Measurements from ENCODE around the gene STX16.
"Not testable (repeated sequence)": the region's sequence is repeated elsewhere in the genome, so short reads cannot be mapped to it uniquely, and the experiment has no call there.

STX16 gene

DNA sequence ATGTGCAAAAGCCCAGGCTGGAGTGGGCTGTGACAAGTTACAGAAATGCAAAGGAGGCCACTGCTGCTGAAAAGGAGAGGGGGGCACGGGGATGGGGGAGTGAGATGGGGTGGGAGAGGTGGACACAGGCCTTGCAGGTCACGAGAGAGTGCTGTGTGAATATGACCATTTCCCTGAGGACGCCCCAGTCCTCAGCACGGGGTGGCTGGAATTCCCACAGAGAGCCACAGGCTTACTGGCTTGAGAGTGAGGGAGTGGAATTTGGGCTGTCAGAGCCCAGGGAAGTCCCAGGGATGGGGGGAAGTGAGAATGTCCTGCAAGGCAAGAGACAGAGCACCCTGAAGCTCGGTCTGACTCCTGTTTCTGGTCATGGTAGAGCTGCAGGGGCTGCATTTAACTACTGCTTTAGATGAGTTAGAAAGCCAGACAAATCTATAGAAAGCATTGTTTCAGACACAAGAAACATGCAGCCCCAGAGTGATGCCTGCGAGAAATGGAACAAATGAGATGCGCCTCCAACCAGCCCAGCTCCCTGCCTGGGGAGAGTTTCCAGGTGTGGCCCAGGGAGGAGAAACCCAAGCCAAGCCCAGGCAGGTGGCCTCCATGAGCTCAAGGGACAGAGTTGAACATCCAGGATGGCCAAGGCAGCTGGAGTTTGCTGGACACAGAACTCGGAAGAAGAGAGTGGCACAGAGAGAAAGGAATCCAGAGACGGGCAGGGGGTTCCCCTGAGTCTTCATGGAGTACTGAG lies 72.0 kb downstream of the STX16 start:
- no peak for DNase-seq (ENCODE audit: low spot score)

GRCh38 chr20:58723628-58723984 lies 72.5 kb downstream of the STX16 start:
- no peak for DNase-seq (ENCODE audit: low spot score)

GRCh38 chr20:58726156-58726555 lies 75.1 kb downstream of the STX16 start:
- not testable (repeated sequence) for DNase-seq (ENCODE audit: low spot score)

Measured in CD4-positive, alpha-beta T cell treated with Interleukin-15 for 4 hours (primary cell).